Tibial nerve (tissue), 3 donors: ENCODE data around the gene OSGEP.

Experiments used
- POLR2A ChIP-seq, 2 donors: fragments of 450-650 bp; IDR thresholded peaks; one replicate each; pipeline ENCODE4 v1.6.1; 2017; ENCODE audit warnings: antibody characterized with exemption in 2 of 2, mild to moderate bottlenecking in 2 of 2, moderate library complexity in 2 of 2
- TF ChIP-seq, protein P1 (sequence below), 5 experiments: fragments of 200-600 bp in 3 of 5; fragments of 450-650 bp in 2 of 5; sonication (generic) in 3 of 5; IDR thresholded peaks; one replicate each; pipeline ENCODE4 v1.5.1; 2016 to 2019; ENCODE audit warnings: antibody characterized with exemption in 5 of 5, mild to moderate bottlenecking in 3 of 5, moderate library complexity in 2 of 5

DNA sequence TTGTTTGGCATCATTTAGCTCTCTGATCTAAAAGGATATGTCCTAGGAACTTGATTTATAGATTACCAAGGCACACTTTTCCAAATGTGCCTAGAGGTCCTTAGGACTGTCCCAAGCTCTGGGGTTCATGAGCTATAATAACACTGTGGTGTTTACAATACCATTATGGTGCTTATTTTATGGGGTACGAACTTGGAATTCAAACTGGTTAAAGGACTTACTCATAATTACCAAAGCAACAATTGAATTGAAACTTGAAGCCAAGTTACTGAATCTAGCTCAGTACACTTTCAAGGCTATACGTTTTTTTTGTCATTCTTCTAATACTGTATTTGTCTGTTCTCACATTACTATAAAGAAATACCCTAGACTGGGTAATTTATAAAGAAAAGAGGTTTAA is 31.7 kb downstream of the OSGEP start:
- TF ChIP-seq, protein P1, sequence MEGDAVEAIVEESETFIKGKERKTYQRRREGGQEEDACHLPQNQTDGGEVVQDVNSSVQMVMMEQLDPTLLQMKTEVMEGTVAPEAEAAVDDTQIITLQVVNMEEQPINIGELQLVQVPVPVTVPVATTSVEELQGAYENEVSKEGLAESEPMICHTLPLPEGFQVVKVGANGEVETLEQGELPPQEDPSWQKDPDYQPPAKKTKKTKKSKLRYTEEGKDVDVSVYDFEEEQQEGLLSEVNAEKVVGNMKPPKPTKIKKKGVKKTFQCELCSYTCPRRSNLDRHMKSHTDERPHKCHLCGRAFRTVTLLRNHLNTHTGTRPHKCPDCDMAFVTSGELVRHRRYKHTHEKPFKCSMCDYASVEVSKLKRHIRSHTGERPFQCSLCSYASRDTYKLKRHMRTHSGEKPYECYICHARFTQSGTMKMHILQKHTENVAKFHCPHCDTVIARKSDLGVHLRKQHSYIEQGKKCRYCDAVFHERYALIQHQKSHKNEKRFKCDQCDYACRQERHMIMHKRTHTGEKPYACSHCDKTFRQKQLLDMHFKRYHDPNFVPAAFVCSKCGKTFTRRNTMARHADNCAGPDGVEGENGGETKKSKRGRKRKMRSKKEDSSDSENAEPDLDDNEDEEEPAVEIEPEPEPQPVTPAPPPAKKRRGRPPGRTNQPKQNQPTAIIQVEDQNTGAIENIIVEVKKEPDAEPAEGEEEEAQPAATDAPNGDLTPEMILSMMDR (IDR thresholded peaks at IDR 0.05) = no peak
- no peak for TF ChIP-seq POLR2A (IDR thresholded peaks at IDR 0.05)
